ENCODE measurements around the gene SVOPL. TPM values are rescaled to one million over a fixed set of nuclear protein-coding genes. Genes with fewer than 3 reads are reported as not detected.

Gene SVOPL
- total RNA-seq, 1 donor = not detected

DNA sequence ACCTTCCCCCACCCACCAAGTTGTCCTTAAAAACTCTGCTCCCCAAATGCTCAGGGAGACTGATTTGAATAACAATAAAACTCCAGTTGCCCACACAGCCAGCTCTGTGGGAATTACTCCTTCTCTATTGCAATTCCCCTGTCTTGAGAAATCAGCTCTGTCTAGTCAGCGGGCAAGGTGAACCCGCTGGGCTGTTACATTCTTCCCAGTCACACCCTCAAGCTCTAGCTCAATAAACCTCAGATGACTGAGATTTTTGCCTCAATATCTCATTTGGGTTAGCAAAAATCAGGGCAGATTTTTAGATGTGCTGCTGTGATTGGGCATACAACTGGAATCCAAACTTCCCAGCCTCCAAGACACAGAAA lies 32.9 kb downstream of the SVOPL start:
- no peak overlapping the region for H3K4me3 ChIP-seq (ENCODE audit: low read depth, low read length)
- no peak for DNase-seq (ENCODE audit: low read depth)
- TF ChIP-seq, protein P1, sequence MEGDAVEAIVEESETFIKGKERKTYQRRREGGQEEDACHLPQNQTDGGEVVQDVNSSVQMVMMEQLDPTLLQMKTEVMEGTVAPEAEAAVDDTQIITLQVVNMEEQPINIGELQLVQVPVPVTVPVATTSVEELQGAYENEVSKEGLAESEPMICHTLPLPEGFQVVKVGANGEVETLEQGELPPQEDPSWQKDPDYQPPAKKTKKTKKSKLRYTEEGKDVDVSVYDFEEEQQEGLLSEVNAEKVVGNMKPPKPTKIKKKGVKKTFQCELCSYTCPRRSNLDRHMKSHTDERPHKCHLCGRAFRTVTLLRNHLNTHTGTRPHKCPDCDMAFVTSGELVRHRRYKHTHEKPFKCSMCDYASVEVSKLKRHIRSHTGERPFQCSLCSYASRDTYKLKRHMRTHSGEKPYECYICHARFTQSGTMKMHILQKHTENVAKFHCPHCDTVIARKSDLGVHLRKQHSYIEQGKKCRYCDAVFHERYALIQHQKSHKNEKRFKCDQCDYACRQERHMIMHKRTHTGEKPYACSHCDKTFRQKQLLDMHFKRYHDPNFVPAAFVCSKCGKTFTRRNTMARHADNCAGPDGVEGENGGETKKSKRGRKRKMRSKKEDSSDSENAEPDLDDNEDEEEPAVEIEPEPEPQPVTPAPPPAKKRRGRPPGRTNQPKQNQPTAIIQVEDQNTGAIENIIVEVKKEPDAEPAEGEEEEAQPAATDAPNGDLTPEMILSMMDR (IDR thresholded peaks at IDR 0.05; ENCODE audit: insufficient read depth, low read depth, low read length) = no peak

DNA sequence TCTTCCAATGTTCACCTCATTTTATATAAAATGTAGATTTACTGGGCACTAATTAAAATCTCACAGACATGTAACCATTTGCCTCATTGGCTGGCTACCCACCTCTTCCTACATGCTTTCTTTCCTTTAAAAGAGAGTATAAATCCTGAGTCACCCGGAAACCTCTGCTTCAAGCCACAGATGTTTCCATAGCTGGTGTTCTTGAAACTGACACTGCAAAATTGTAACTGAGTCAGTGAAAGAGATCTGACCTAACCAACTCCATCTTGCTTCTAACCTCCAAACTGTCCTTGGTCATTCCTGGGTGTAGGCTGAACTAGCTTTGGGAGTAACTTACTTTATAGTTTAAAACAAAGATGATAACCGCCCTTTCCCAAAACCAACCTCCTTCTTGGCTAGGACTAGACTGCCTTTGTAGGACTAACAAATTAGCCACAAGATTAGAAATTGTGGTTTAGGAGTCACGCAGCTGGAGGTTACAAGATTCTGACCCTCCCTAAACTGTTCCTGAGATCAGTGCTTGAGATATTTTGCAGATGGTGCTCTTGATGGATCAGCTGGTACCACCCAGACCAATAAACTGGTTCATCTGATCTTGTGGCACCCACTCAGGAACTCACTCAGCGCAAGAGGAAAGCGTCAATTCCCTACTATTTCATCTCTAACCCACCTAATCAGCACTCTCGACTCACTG lies 33.5 kb downstream of the SVOPL start:
- no peak overlapping the region for H3K4me3 ChIP-seq (ENCODE audit: low read depth, low read length)
- TF ChIP-seq, protein P1 (IDR thresholded peaks at IDR 0.05; ENCODE audit: insufficient read depth, low read depth, low read length) = no peak
- peak; percentile 37 for DNase-seq (ENCODE audit: low read depth)

DNA sequence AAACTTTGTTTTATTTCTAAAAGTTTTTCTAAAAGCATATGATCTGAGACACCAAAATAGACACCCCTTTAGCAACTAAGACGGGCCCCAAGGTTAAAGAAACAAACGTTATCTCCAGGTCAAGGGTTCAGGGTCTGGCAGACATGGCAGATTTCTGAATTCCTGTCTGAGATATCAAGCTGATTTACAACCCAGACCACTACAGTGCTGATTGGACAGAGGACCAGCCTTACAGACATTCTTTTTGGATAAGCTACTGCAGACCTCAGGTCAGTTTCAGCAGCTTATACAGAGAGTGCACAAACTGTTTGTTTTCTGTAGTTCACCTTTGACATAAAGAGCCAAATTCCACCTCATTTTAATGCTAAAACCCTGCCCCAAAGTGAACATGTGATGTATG lies 34.8 kb downstream of the SVOPL start:
- no peak overlapping the region for H3K4me3 ChIP-seq (ENCODE audit: low read depth, low read length)
- DNase-seq (ENCODE audit: low read depth) = peak; percentile 36
- TF ChIP-seq, protein P1 (IDR thresholded peaks at IDR 0.05; ENCODE audit: insufficient read depth, low read depth, low read length) = no peak

DNA sequence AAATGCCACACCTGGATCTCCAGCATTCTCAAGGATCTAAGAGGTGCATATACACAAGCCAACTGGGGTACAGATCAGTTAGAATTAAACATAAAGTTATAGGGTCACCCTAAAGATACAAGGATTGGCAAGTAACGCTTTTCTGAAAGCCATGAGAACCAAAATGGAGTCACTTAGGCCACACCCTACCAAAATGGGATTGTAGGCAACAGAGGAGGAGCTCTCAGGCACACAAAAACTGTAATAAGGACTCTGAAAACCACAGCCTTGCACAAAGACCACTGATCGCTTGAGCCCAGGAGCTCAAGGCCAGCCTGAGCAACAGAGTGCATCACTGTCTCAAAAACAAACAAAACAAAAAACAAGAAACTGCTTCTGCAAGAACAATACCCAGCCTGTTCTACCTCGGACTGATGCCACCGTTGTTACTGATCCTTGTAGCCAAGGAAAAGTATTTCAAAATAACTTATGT lies 35.5 kb downstream of the SVOPL start:
- TF ChIP-seq, protein P1 (IDR thresholded peaks at IDR 0.05; ENCODE audit: insufficient read depth, low read depth, low read length) = no peak
- no peak for DNase-seq (ENCODE audit: low read depth)
- no peak overlapping the region for H3K4me3 ChIP-seq (ENCODE audit: low read depth, low read length)

DNA sequence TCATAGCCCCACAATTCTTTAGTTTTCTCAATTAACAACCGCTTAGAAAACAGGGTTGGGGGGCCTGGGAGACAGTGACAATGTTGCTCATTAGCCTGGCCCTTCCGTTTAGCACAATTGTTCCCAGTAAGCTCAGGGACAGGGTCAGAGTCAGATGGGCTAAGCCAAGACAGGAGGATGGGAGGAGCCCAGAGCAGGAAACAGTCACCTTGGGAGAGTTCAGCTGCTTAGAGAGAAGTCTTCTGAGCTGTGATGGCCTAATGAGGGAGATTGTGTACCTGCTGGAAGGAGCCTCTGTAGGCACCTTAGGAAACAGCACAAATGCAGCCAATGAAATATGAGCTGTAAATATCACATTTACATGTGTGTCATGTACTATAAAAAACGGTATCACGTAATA lies 35.9 kb downstream of the SVOPL start:
- no peak overlapping the region for H3K4me3 ChIP-seq (ENCODE audit: low read depth, low read length)
- DNase-seq (ENCODE audit: low read depth) = no peak
- TF ChIP-seq, protein P1 (IDR thresholded peaks at IDR 0.05; ENCODE audit: insufficient read depth, low read depth, low read length) = no peak

DNA sequence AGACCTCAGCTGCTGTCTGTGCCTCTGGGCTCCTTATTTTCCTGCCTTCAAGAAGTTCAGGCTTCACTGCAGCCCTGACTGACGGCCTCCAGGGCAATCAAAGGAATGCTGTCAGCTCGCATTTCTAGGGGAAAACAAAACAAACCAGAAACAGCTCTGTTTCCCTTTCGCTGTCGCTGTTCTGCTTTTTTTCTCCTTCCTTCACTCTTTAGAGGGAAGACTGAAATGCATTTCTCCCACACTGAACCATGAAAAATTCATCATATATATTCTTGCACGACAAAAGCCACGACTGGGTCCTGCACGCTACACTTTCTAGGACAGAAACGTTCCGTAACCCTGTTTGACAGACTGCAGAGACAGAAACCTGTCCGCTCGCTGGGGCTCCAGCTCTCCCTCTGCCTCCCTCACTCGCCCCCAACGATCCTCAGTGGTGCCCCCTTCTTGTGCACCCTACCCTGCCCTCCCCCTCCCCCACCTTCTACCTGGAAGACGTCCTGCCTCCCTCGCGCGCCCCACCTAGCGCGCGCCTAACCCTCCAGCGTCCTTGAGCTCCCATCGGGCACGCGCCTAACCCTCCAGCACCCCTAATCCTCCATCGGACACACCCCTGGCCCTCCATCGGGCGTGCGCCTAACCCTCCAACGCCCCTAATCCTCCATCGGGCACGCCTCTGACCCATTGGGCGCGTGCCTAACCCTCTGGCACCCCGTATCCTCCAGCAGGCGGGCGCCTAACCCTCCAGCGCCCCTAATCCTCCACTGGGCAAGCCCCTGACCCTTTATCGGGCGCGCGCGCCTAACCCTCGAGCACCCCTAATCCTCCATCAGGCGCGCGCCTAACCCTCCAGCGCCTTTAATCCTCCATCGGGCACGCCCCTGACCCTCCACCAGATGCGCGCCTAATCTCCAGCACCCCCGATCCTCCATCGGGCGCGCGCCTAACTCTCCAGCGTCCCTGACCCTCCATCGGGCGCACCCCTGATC lies 37.1 kb downstream of the SVOPL start:
- DNase-seq (ENCODE audit: low read depth) = peak; percentile 16
- H3K4me3 ChIP-seq (ENCODE audit: low read depth, low read length) = peak overlapping the region; percentile 49
- TF ChIP-seq, protein P1 (IDR thresholded peaks at IDR 0.05; ENCODE audit: insufficient read depth, low read depth, low read length) = no peak

Measured in fibroblast of villous mesenchyme (primary cell).